ENCODE results near the gene SLC36A2.
"Not testable (repeated sequence)": the region's sequence is repeated elsewhere in the genome, so short reads cannot be mapped to it uniquely, and the experiment has no call there.

The SLC36A2 gene

GRCh38 chr5:151347369-151347768 lies at the start of gene SLC36A2:
Gene SLC36A2, minus strand, starts transcription at chr5:151347559. Its CDS starts 99 bp downstream, at chr5:151347460.
- no peak for DNase-seq

- no peak for DNase-seq
These were observed 41.6 kb upstream of the SLC36A2 start for GRCh38 chr5:151388960-151389359.

DNA sequence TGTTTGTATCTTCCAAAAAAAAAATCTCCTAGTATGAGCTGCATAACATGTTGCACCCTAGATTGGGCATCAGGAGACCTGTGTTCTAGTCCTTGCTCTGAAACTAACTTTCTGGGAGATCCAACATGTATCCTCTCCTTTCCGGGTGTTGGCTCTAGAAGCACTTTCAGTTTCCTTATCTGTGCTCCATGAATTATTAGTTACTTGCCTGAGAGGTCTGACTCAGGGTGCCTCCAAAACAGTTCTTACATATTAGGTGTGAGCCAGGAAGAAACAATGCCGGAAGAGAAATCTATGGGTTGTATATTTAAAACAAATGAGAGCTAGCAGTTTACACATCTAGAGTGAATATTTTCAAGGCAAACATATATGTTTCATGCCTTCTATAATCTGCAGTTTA lies 36.7 kb upstream of the SLC36A2 start:
- no peak for DNase-seq

DNA sequence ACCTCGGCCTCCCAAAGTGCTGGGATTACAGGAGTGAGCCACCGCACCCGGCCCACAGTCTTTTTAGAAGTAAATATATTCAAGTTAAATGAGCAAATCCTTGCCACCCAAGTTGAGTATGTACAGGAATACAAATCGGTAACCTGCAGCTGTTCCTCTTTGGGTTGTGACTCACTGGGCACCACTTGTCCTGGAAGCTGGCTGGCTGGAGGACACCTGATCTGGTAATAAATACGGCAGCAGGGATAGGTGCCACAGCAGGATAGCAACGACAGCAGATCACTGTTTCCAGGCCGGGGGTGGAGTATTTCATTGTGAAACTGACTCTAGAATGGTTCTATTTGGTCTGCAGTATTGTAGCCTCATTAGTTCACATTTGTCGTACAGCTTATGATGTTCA lies 35.7 kb upstream of the SLC36A2 start:
- no peak for DNase-seq

GRCh38 chr5:151382576-151382975 lies 35.2 kb upstream of the SLC36A2 start:
- no peak for DNase-seq

DNA sequence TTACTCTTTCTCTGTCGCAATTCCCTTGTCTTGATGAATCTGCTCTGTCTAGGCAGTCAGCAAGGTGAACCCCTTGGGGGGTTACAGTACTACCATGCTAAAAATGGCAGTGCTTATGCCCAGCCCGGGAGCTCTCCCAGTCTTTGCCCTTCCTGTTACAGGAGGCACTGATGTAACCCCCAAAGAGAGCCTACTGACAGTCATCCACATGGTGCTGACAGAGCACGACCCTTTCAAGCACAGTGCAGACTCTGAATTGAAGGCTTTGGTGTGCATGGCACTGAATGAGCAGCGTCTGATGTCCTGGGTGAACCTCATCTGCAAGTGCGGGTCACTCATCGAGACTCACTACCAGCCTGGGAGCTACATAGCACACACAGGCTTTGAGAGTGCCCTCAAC lies 34.5 kb upstream of the SLC36A2 start:
- no peak for DNase-seq

- no peak for DNase-seq
These were observed 31.3 kb upstream of the SLC36A2 start for GRCh38 chr5:151378616-151379015.

- DNase-seq, result no peak
These were observed 27.2 kb upstream of the SLC36A2 start for GRCh38 chr5:151374539-151374938.

DNA sequence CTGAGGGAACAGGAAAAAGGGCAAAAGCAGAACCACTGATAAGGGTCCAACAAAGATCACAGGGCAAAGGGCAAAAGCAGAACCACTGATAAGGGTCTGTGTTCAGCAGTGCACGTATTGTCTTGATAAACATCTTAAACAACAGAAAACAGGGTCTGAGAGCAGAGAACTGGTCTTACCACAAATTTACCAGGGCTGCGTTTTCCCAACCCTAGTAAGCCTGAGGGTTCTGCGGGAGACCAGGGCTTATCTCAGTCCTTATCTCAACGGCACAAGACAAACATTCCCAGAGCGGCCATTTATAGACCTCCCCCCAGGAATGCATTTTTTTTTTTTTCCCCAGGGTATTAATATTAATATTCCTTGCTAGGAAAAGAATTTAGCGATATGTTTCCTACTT lies 19.7 kb upstream of the SLC36A2 start:
- DNase-seq, result not testable (repeated sequence)

DNA sequence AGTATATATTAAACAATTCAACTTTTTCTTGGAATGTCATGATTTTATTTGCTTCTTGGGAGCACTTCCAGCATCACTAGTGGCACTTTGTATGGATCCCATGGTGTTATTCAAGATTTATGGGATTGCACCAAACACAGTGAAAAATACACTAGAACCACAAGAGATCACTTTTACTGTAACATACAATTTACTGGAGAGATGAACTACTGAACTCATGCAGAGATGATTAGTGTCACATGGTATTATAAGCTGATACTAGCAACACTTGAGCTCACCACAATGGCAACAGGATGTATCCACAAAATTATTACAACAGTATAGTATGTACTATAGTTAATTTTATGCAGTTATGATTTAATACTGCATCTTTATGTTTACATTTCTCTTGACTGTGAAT lies 16.3 kb upstream of the SLC36A2 start:
- no peak for DNase-seq

- DNase-seq, result no peak
These were observed 15.6 kb upstream of the SLC36A2 start for GRCh38 chr5:151362970-151363369.

- DNase-seq, result no peak
These were observed 12.0 kb upstream of the SLC36A2 start for GRCh38 chr5:151359391-151359790.

DNA sequence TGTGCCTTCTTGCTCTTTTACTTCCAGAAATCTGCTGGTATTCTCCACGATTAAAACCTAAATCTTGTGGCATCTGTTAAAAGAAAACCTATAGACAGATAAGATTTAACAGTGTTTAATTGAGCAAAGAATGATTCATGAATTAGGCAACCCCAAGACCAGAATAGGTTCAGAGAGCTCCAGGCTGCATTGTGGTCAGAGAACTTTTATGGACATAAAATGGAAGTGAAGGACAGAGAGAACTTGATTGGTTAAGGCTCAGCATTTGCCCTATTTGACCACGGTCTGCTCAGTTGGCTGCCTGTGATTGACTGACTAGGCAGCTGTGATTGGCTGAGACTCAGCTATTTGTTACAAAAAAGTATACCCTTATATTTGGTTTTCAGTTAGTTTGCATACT lies 10.4 kb upstream of the SLC36A2 start:
- DNase-seq, result no peak

DNA sequence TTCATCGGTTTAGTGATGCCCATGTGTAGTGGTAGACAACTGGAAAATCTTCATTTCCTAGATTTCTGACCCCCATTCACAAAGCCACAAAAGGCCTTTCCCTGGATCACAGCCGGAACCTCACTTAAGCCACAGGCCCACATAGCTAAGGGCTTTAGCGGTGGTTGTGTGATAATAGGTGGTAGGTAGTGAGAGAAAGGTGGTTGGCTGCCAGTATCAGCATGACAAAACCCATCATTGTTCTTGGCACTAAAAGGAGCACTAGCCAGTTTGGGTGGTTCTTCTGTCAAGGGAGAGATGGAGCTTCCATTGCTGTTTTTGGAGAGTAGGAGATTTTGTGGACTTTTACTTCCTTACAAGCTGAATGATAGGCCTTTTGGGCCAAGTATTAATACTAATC lies 9.7 kb upstream of the SLC36A2 start:
- no peak for DNase-seq

DNA sequence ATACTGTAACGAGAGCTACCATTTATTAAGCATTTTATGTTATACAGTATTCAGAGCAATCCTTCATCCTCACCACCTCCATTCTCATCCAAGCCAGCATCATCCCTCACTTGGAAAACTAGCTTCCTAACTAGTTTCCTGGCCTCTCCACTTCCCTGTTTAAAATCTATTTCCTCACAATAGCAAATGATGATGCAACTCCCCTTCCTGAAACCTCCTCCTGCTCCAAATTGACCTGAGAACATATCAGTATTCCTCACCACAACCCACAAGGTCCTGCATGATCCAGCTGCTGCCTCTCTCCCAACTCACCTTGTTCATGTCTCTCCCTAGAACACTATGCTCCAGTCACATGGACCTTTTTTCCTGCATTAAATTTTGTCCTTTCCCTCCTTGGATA lies 4.3 kb upstream of the SLC36A2 start:
- DNase-seq, result no peak

GRCh38 chr5:151348789-151349188 lies 1.4 kb upstream of the SLC36A2 start:
- no peak for DNase-seq

DNA sequence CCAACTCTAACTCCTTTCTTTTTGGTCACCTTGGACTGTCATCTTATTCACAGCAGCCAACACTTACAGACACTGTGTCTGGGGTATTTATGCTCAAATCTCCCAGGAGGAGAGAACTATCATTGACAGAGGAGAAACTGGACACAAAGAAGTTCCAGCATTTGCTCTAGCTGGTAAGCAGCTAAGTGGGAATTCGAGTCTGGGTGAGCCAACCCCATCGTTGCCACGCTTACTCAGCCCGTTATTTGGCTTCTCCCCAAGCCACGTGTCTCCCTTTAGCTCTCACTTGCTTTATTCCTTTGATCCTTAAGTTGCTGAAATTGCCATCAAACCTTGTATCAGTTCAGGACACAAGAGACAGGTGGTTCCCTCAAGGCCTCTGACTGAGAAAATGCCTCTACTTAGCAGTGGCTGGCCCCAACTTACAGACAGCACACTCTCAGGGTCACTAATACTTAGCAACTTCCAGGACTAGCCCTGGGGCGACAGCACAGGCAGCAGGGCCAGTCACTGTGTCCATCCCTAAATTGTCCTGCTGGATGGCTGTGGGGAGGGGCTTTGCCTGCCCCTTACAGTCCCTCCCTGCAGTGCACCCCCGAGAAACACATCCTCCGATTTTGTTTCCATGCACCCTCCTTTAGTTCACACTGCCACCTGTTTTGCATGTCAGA lies 1.4 kb downstream of the SLC36A2 start:
- no peak for DNase-seq

DNA sequence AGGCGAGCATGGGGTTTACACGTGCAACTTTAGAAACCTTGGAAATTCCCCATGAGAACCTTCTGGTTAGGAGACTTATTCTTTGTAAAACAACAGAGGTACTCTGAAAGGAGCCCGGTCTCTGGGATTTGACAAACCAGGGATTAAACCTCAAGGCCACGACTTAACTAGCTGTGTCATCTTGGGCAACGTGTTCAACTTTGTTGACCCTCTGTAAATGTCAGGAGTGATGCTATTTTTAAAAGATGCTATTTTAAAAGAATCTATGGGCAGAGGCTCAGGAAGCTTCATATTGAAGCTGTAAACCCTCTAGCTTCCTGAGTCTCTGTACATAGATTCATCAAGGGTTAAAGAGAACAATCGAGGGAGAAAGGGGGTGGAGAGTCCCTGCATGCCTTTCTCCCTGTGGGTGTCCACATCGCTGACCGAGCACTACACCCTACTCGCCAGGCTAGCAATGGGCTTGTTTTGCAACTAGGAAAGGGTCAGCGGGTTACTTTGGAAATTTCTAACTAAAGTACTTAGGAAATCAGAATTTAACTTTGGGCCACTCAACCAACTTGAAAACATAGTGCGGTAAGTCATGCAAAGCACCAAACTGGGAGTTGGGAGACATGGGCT lies 2.1 kb downstream of the SLC36A2 start:
- no peak for DNase-seq

DNA sequence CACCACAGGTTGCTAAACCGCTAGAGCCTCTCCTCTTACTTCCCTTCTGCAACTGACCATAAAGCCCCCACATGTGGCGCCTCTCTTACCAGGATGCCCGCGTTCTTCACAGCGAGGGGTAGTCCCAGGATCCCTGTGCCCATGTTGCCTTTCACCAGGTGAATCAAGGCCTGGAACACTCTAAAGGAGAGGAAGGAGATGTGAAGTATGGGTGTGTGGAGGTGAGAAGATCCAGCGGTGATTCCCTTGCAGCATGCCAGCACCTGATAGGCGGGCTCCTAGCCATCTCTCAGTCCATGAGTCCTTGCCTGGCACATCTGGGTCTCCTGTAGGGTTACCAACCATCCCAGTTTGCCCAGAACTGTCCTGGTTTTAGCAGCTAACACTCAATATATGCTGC lies 3.3 kb downstream of the SLC36A2 start:
- no peak for DNase-seq

- no peak for DNase-seq
These were observed 7.4 kb downstream of the SLC36A2 start for GRCh38 chr5:151340004-151340403.

- DNase-seq, result no peak
These were observed 8.6 kb downstream of the SLC36A2 start for GRCh38 chr5:151338734-151339133.

DNA sequence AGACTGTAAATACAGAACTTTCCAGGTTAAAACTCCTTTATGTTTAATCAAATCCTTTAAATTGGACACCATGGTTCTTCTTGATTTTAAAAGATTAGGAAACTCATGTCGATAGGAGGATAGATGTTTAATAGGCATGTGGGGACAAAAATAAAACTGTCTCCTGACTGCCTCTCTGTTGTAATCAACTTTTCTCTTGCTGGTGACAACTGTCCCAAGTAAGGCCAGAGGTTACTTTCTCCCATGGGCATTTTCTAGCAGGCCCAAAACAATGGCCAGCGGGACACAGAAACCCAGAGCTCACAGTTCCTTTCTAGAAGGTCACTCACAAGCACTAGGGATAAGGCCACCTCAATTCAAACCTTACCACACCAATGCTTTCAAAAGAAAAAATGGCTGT lies 14.5 kb downstream of the SLC36A2 start:
- DNase-seq, result no peak

- no peak for DNase-seq
These were observed 18.6 kb downstream of the SLC36A2 start for GRCh38 chr5:151328734-151329133.

GRCh38 chr5:151327585-151327984 lies 19.8 kb downstream of the SLC36A2 start:
- no peak for DNase-seq

GRCh38 chr5:151326266-151326665 lies 21.1 kb downstream of the SLC36A2 start:
- DNase-seq, result no peak
